GM10248 (cell line): ENCODE data around the gene CYTH3.

ENCODE experiments used
- CTCF ChIA-PET: fragments of 300-600 bp; sonication (Branson Sonifier 250); formaldehyde crosslinking; extraction: SDS; loops from one replicate; lab custom pipeline; 2021; ENCODE audit warnings: antibody characterized with exemption; lab: Yijun Ruan, JAX
- POLR2A ChIA-PET: fragments of 350-650 bp; sonication (Branson Sonifier 250); formaldehyde crosslinking; extraction: SDS; loops from one replicate; lab custom pipeline; 2020; ENCODE audit warnings: antibody characterized with exemption; lab: Yijun Ruan, JAX
- DNase-seq: peaks from one replicate; pipeline ENCODE4 v3.0.0; 2012; ENCODE audit errors: extremely low spot score
- TF ChIP-seq, protein P1 (sequence below): IDR thresholded peaks from 2 replicates; pipeline ENCODE4 v1.5.1; 2012; ENCODE audit warnings: mild to moderate bottlenecking, low read depth; ENCODE audit errors: extremely low read depth, missing control alignments, control extremely low read depth

The CYTH3 gene

DNA sequence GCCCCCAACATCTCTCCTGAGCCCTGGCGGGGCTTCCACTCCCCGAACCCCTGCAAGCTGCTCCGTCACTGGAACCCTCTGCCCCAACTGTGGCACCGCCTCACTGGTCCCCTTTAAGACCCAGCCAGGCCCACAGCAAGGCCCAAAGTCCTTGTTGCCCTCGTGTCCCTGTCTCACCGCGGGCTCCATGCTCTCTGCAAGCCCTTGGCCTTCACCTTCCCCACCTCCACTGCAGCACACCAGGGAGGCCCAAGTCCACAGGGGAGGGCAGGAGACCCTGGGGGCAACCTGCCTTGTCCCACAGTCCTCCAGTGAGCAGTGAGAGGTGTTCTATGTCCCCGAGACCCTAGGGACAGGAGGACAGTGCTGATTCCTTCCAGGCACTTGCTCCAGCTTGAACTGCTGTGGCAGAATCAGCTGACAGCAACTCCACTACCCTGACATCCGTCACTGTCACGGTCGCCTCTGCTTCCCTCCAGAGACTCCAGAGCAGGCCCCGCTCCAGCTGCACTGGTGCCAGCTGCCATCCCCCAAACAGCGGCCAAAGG, 105.3 kb downstream of the CYTH3 start:
- ChIA-PET POLR2A (interaction anchor here (0.6 kb wide), 1 partner anchor 183 kb away, joined by 7 read pairs; no protein-coding TSS in a partner anchor), CTCF (no interaction called here)
- DNase-seq = no peak
- TF ChIP-seq, protein P1, sequence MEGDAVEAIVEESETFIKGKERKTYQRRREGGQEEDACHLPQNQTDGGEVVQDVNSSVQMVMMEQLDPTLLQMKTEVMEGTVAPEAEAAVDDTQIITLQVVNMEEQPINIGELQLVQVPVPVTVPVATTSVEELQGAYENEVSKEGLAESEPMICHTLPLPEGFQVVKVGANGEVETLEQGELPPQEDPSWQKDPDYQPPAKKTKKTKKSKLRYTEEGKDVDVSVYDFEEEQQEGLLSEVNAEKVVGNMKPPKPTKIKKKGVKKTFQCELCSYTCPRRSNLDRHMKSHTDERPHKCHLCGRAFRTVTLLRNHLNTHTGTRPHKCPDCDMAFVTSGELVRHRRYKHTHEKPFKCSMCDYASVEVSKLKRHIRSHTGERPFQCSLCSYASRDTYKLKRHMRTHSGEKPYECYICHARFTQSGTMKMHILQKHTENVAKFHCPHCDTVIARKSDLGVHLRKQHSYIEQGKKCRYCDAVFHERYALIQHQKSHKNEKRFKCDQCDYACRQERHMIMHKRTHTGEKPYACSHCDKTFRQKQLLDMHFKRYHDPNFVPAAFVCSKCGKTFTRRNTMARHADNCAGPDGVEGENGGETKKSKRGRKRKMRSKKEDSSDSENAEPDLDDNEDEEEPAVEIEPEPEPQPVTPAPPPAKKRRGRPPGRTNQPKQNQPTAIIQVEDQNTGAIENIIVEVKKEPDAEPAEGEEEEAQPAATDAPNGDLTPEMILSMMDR = no peak

DNA sequence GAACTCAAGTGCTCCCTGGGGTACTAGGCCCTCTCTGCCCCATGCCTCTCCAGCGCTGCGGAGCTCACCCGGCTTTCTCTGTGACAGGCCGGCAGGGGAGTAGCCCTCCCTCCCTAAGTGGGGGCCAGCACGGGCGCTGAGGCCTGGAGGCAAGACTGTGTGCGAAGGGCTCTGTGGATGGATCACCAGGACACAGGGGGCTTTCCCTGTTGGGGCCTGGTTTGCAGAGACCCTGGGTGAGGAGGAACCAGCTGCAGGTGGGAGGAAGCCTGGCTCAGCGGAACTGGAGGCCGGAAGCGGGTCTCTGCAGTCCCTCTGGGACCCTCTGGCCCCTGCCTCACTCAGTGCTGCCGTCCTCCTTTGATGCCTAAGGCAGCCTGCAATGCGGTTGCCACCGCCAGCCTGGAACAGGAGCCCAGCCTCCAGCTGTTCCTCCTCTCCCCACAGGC, 106.0 kb downstream of the CYTH3 start:
- no peak for DNase-seq
- ChIA-PET POLR2A (no interaction called here), CTCF (interaction anchor here (1.0 kb wide), 1 partner anchor 15 kb away, joined by 3 read pairs; no protein-coding TSS in a partner anchor)
- TF ChIP-seq, protein P1 = no peak

DNA sequence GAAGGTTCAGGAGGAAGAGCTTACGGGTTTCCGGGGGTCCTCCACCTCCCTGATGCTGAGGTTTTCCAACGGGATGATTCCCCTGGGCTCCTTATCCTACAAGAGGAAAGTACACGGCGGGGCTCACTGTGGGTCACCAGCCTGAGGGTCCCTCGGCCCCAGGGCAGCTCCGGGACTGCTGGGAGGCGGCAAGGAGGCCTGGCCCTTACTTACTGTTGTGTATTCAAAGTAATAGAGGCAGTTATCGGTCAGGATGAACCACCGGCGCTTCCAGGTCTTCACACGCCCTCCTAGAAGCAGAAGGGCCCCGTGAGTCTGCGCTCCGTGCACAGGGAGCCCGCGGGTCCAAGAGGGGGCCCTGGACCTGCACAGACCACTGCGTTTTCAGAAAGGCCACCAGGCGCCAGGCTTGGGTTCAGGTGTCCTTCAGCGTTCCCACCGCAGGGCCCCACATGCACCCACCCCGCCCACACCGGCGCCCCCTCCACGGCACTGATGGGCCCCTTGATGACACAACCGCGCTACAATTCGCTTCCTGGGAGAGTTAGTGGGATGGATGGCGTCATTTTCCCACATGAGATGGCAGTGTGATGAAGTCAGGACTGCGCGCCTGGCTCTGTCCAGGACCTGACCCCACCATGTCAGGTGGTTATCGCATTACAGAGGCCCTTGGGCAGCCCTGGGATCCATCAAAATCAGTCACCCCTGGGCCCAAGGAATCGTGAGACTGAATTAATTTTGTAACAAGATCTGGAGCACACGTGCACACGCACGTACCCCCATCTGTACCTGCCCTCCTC, 106.7 kb downstream of the CYTH3 start:
- POLR2A ChIA-PET = interaction anchor here (0.8 kb wide), 1 partner anchor 106 kb away, joined by 4 read pairs; no protein-coding TSS in a partner anchor
- no peak for DNase-seq
- TF ChIP-seq, protein P1 = no peak
- CTCF ChIA-PET = interaction anchor here (1.0 kb wide), 1 partner anchor 16 kb away, joined by 3 read pairs; no protein-coding TSS in a partner anchor

DNA sequence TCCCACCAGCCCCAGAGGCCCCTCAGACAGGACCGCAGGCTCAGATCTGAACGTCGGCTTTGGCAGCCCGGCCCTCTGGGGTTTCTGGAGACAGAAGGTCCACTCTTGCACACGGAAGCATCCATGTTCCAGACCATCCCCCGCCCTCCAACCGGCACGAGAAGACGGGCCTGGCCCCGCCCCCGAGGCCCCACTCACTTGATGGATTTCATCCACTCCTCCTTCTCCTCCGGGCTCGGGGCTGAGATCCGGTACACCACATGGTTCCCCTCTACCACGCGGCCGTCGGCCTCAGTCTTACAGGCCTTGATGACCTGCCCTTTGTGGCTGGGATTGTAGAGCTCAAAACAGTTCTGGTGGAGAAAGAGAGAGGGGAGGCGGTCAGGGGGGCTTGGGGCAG, 107.3 kb downstream of the CYTH3 start:
- DNase-seq = no peak
- POLR2A ChIA-PET = interaction anchor here (0.8 kb wide), 1 partner anchor 106 kb away, joined by 4 read pairs; no protein-coding TSS in a partner anchor
- TF ChIP-seq, protein P1 = no peak
- CTCF ChIA-PET = no interaction called here

DNA sequence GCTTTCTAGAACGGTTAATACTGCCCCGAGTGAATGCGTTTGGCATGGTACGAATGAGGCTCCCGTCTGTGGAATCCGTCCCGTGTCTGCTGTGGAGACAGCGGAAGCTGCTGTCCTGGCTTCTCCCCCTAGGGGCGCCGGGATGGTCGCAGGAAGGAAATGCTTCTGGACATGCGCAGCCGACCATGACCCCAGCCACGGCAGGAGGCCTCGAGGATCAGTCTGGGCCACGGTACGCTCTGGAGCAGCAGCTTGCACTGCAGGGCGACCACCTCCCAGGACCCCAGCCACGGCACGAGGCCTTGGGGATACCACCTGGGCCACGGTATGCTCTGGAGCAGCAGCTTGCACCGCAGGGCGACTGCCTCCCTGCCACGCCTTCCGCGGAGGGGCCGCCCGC, 107.9 kb downstream of the CYTH3 start:
- TF ChIP-seq, protein P1 = no peak
- POLR2A ChIA-PET = interaction anchor here (0.6 kb wide), 1 partner anchor 38 kb away, joined by 3 read pairs; no protein-coding TSS in a partner anchor
- CTCF ChIA-PET = interaction anchor here (0.9 kb wide), 1 partner anchor 12 kb away, joined by 3 read pairs; no protein-coding TSS in a partner anchor
- DNase-seq = no peak

DNA sequence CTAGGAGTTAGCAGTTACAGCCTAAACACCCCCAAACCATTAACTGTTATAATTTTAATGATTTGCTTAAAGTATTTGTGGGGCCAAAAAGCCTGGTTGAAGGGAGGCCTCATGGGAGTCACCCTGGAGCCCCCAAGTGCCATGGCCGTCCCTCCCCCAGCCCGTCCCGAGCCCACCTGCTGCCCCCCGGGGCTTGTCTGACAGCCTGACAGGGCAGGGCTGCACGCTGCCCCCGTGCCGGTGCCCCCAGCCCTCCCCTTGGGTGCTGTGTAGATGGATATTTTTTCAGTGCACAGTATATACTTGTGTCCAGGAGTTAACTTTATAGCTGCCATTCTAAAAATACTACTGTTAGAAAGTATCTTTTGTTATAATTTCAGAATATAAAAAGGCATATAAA, 108.4 kb downstream of the CYTH3 start:
- DNase-seq = no peak
- POLR2A ChIA-PET = interaction anchor here (0.6 kb wide), 1 partner anchor 37 kb away, joined by 3 read pairs; no protein-coding TSS in a partner anchor
- CTCF ChIA-PET = interaction anchor here (0.9 kb wide), 1 partner anchor 11 kb away, joined by 3 read pairs; no protein-coding TSS in a partner anchor
- TF ChIP-seq, protein P1 = no peak
